ENCODE measurements around the gene CASD1.

CASD1 gene

GRCh38 chr7:94512735-94513564 is 3.3 kb downstream of the CASD1 start:
- no peak for DNase-seq (ENCODE audit: low spot score)

GRCh38 chr7:94513565-94513860 is 3.9 kb downstream of the CASD1 start:
- no peak for DNase-seq (ENCODE audit: low spot score)

- no peak for DNase-seq (ENCODE audit: low spot score)
Measured at GRCh38 chr7:94514140-94514889, 4.7 kb downstream of the CASD1 start.

GRCh38 chr7:94514917-94515316 is 5.3 kb downstream of the CASD1 start:
- DNase-seq (ENCODE audit: low spot score) = no peak

GRCh38 chr7:94525923-94526322 is 16.3 kb downstream of the CASD1 start:
- no peak for DNase-seq (ENCODE audit: low spot score)

- no peak for DNase-seq (ENCODE audit: low spot score)
Measured at GRCh38 chr7:94529516-94529915, 19.9 kb downstream of the CASD1 start.

- DNase-seq (ENCODE audit: low spot score) = no peak
Measured at GRCh38 chr7:94530109-94530508, 20.5 kb downstream of the CASD1 start.

- DNase-seq (ENCODE audit: low spot score) = no peak
Measured at GRCh38 chr7:94532676-94533075, 23.1 kb downstream of the CASD1 start.

- no peak for DNase-seq (ENCODE audit: low spot score)
Measured at GRCh38 chr7:94540428-94540827, 30.8 kb downstream of the CASD1 start.

GRCh38 chr7:94547126-94547525 is 37.5 kb downstream of the CASD1 start:
- DNase-seq (ENCODE audit: low spot score) = no peak

GRCh38 chr7:94556028-94556427 is 46.4 kb downstream of the CASD1 start:
- DNase-seq (ENCODE audit: low spot score) = no peak

- DNase-seq (ENCODE audit: low spot score) = no peak
Measured at GRCh38 chr7:94557215-94557614, 47.6 kb downstream of the CASD1 start.

GRCh38 chr7:94559972-94560371 is 50.4 kb downstream of the CASD1 start:
- no peak for DNase-seq (ENCODE audit: low spot score)

- DNase-seq (ENCODE audit: low spot score) = peak; percentile 27
Measured at GRCh38 chr7:94561841-94562514, 52.4 kb downstream of the CASD1 start.

GRCh38 chr7:94562525-94562924 is 52.9 kb downstream of the CASD1 start:
- no peak for DNase-seq (ENCODE audit: low spot score)

- DNase-seq (ENCODE audit: low spot score) = no peak
Measured at GRCh38 chr7:94565247-94565894, 55.8 kb downstream of the CASD1 start.

GRCh38 chr7:94567396-94567795 is 57.8 kb downstream of the CASD1 start:
- no peak for DNase-seq (ENCODE audit: low spot score)

- no peak for DNase-seq (ENCODE audit: low spot score)
Measured at GRCh38 chr7:94571816-94572215, 62.2 kb downstream of the CASD1 start.

GRCh38 chr7:94575646-94576045 is 66.0 kb downstream of the CASD1 start:
- DNase-seq (ENCODE audit: low spot score) = no peak

GRCh38 chr7:94576316-94576715 is 66.7 kb downstream of the CASD1 start:
- DNase-seq (ENCODE audit: low spot score) = no peak

GRCh38 chr7:94577357-94577756 is 67.7 kb downstream of the CASD1 start:
- DNase-seq (ENCODE audit: low spot score) = no peak

- no peak for DNase-seq (ENCODE audit: low spot score)
Measured at GRCh38 chr7:94578614-94579013, 69.0 kb downstream of the CASD1 start.

- DNase-seq (ENCODE audit: low spot score) = no peak
Measured at GRCh38 chr7:94579470-94579869, 69.9 kb downstream of the CASD1 start.
